HG03378 (cell line): Measurements from ENCODE around the gene MYL12B.
"Not testable (repeated sequence)": the region's sequence is repeated elsewhere in the genome, so short reads cannot be mapped to it uniquely, and the experiment has no call there.

Experiments
- ATAC-seq: cut with Tn5 transposase; IDR thresholded peaks from one replicate; pipeline ENCODE4 v1.9.1; 2021; ENCODE audit warnings: mild to moderate bottlenecking, moderate library complexity; ENCODE audit not compliant: unreplicated experiment

MYL12B gene

DNA sequence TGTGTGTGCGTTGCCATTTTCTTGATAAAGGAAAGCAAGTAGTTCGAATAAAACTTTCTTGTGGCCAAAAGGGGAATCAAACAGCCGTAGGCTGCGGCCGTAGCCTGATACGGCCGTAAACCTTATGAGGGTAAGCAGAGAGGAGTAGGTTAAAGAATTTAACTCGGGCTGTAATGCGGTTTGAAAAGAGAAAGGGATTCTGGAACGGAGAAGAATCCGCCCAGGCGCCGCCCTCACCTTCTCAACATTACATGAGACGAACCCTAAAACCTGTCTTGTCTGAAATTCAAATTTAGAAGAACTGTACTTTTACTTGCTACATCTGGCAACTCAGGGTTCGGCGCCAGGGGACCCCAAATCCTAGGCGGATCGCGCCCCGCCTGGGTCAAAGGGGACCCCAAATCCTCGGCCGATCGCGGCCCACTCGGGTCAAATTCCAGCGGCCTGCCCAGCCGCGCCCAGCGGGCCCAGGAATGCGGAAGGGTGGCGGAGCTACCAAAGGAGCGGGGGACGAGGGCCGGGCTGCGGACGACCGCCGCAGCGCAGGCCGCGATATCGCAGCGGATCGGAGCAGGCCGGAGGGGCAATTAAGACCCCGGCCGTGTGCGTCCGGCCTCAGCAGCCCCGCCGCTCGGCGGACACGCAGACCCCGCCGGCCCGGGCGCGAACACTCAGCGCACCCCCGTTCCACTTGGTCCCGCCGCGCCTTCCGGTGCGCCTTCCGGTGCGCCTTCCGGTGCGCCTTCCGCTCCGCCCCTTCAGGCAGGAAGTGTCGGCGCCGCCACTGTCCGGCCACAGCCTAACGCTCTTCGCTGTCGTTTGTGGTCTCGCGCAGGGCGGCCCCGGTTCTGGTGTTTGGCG lies at the start of gene MYL12B:
Gene MYL12B, plus strand, starts transcription at position 761 of the 861 bp plus-strand sequence. CDS start 10,766 bp downstream, outside the sequence.
- peak; percentile 76 for ATAC-seq

DNA sequence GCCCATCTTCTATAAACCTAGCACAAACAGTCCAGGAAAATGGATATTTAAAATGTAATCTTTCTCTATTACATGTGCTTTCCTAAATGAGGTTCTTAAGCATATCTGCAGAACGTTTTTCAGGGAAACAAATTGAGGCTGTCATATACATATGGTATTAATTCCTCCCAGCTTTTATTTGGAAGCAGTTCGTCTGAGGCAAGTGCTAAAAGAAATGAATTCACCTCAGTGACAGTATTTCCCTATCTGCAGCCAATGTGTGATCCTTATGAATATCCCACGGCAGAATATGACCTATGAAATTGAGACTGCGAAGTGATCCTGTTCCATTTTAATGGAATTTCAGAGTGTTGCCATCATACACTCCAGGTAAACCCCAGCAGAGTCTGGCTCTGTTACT lies 49.3 kb upstream of the MYL12B start:
- no peak for ATAC-seq

DNA sequence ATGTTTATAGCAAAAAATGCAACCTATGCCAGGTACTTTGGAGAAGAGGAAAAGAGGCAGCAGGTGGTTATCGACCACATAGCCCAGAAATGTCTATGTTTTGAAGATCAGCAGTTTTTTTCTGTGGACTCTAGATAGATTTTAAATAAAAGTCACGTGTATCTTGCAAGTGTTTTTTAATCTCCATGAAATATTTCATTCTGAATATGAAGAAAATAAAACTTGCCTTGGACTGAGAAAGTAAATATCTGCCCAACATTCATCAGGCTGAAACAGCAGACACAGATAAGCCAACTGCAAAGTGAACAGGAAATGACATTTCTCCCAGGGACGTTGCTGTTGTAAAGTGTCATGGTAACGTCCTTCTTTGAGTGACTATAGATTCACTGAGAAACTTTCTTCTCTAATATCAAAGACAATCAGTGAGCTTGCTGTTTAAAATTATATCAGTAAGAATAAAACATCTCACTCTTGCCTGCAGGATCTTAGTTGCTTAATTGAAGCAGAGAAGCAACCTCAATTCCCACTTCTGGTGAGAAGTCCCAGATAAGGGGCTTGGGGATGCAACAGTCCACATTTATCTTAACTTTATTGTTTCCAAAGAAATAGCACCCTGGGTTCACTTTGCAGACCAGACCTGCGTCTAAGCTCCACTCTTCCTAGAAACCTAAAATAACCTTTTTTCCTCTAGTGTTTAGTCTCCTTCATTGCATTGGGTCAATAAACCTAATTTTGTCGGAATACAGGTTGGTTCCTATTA lies 48.5 kb upstream of the MYL12B start:
- no peak for ATAC-seq

DNA sequence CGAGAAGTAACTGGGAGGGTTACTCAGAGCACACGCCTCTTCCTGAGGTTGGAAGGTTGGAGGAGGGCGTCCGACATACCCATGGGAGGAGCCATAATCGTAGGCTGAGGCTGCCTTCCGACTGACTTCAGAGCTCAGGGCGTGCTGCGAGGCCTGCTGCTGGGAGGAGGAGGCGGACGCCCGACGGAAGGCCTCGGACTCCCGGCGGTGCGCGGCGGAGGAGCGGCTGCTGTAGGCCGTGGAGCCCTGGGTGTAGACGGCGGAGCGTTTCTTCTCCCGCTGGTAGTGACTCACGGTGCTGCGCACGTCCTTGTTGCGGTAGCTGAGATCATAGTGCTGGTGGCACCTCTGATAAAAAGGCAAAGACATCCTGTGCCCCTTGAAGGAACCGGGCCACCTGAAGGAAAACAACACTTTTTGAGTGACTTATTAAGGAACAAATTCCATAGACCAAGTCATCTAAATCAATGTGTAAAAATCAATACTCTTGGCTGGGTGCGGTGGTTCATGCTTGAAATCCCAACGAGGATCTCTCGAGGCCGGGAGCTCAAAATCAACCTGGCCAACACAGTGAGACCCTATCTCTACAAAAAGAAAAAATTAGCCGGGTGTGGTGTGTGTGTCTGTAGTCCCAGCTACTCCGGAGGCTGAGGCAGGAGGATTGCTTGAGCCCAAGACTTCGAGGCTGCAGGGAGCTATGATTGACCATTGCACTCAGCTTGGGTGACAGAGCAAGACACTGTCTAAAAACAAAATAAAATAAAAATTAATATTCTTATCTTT lies 46.9 kb upstream of the MYL12B start:
- ATAC-seq, result no peak

DNA sequence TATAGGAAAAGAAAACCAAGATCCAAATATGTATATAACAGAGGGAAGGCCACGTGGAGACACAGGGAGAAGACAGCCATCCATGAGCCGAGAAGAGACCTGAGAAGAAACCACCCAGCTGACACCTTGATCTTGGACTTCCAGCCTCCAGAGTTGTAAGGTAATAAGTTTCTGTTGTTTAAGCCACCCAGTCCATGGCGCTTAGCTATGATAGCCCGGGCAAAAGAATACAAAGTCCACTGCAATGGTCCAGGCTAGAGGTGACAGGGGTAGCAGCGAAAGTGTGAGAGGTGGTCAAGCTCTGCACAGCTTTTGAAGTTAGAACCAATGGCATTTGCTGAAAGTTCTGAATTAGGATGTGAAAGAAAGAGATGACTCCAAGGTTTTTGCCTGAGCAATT lies 44.9 kb upstream of the MYL12B start:
- ATAC-seq, result no peak

DNA sequence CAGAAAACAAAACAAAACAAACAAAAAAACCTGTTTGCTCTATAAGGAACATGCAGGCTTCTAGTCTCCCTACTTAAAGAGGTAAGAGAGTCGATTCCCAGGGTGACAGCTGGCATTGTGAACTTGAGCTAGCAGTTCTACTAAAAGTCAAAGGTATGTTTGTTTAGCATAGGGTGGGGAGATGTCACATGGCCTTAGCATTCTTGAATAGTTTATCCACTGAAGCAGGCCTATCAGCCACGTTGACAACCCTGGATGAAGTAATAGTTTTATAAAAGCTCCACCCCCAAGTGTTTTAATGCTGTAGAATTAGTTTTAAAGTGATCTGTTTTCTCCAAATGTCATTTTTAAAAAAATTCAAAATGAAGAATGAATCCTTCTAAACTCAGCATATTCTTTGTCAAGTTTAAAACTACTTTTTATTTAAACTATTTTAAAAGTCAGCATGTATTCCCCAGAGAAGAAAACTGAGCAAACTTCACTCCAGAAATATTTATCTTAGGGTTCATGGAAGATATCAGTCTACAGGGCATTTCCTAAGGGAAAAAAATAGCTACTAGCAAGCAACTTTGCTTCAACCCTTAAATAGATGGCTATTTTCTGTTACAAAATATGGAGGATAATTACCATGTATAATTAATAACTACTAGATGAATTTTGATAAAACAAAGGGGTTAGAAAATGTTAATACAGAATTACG lies 43.8 kb upstream of the MYL12B start:
- ATAC-seq, result no peak

DNA sequence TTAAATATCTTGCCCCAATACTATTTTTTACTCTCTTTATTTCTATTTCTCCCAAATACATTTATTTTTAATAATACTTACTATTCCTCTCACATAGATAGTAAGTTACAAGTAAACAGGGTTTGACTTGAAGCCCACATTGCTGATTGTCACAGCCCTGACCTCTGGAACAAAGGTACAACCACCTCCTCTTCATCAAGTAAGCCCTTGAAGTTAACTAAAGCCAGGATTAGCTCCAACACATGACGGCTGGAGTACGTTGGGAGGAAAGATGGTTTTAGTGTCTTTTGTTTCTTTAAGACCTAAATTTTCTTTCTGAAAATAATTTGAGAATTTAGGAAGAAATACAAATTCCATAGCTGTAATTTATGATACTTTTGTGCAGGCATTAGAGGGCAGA lies 43.1 kb upstream of the MYL12B start:
- ATAC-seq, result no peak

DNA sequence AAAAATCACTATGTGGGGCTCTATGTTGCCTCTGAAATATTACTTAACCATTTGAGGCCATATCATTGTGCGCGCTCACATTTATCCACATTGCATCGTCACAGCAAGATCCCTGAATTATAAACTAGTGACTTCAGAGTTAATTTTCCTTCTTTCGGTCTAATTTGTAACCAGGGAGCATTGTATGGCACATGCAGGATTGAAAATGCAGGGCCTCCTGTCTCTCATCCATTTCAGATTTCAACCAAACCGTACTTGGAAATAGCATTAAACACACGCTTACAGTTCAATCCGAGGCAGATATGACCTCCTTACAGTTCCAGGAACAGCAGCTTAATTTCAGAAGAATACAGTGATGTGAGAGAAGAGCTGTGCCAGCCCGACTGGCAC lies 42.7 kb upstream of the MYL12B start:
- no peak for ATAC-seq

DNA sequence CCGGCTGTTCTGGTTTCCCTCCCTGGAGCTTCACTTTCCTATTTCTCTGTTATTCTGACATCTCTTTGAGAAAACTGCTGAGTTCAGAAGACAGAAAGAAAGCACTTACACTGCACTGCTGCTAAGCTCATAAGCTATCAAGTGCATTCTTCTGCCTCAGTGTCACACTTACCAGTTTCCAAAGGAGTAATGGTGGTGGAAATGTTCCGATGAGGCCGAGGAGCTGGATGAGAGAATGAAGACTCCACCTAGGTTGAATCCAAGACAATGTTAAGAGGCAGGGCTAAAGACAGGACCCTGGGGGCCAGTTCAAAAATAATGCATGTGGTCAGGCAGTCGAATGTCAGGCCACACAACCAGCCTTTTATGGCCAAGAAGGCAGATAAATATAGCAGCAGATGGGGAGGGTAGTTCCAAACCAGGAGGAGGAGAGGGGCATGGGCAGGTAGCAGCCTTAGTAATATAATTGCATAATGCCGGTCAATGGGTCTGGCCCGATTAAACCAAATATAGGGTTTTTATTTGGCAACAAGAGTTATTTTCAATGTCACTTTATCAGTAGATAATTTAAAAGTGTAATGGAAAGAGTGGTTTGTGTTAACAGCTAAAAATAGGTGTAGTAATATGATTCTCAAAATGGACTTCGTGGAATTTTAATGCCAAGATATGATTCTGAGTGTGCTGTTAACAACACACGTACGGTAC lies 42.1 kb upstream of the MYL12B start, which contains the start of gene MYOM1:
Gene MYOM1, minus strand, starts transcription at position 338 of the 705 bp plus-strand sequence. CDS start 4,745 bp downstream, outside the sequence.
- no peak for ATAC-seq

DNA sequence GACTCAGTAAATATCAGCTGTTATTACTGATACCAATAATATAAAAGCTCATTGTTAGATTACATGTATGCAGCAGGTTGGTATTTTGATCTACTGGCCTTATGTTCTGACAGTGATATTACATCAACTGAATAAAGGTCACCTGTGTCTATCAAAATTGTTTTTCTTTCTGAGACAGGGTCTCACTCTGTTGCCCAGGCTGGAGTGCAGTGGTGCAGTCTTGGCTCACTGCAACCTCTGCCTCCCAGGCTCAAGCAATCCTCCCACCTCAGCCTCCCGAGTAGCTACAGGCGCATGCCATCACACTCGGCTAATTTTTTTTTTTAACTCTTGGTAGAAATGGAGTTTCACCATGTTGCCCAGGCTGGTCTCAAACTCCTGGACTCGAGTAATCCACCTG lies 41.1 kb upstream of the MYL12B start:
- ATAC-seq, result not testable (repeated sequence)

DNA sequence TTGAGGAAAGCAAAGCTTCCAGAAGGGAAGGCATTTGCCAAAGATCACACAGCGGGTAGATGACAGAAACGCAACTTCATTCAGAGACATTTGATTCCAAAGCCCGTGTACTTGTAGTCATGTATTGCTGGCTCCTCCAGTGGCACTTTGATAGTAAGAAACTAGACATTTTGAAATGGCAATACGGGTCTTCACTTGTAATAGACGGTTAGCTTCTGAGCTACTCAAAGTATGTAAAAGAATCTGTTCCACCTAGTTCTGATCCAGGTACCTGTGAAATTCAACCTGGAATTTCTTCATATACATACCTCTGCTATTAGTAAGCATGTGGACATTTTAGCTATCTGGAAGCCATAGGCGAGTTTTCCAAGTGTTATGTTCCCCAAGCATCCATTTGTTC lies 40.4 kb upstream of the MYL12B start:
- no peak for ATAC-seq

DNA sequence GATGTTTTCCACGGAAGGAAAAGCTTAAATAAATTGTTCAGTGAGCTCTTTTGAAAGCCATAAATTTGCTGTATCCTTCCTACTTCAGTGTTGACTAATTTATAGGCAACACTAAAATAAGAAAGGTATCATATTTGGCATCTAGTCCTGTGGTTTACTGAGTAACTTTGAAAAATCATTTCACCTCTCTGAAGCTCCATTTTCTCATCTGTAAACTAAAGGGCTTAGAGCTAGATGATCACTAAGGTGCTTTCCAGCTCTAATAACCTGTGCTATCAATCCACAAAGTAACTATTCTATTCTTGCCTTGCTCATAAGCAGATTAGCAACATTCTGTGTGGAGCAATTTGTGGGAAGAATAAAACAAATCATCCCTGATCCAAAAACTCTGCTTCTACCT lies 38.6 kb upstream of the MYL12B start:
- ATAC-seq, result no peak

DNA sequence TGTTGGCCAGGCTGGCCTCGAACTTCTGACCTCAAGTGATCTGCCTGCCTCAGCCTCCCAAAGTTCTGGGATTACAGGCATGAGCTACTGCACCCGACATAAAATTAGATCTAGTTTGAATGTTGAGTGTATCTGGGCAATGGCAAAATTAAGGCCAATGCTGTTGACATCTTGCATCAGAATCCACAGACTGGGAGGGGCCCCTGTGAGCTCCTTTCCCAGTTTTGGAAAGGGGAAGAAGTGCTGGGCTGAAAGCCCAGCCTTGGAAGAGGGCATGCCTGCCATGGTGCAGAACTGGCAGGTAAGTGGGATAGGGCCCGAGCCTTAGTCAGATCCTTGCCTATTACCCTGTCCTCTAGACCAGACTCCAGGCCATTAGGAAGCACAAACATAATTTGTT lies 37.7 kb upstream of the MYL12B start:
- ATAC-seq, result no peak

DNA sequence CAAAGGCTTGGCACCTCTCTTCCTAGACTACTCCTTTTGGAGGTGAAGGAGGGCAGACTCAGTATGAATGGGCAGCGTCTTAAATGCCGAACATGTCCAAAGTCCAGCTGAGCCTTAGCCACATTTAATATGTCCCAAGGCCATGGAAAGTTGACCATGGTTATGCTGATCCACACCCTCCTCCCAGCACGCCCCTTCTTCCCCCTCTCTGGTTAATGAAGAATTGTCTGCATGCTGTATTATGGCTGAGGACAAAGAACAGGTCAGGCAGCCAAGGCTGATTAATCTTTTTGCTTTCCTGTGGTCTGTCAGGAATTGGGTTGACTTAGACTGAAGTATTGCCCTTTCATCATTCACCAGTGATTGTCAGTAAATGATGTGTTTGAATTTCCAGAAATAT lies 36.3 kb upstream of the MYL12B start:
- no peak for ATAC-seq

DNA sequence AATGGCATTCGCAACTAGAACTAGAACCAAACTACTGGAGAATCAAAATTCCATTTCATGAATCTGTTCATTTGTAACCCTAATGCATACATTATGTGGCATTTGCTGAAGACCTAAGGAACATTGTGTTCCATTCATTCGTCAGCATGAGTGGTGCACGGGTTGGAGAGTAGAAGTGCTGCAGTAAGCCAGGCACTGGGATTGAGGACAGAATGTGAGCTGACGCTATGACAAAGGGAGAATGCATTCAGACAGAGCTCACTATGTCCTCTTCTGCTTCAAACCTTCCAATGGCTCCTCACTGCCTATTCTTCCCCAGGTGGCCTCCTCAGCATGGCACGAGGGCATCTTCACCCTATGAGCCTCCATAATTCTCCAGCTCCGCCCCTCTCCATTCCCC lies 35.9 kb upstream of the MYL12B start:
- no peak for ATAC-seq

DNA sequence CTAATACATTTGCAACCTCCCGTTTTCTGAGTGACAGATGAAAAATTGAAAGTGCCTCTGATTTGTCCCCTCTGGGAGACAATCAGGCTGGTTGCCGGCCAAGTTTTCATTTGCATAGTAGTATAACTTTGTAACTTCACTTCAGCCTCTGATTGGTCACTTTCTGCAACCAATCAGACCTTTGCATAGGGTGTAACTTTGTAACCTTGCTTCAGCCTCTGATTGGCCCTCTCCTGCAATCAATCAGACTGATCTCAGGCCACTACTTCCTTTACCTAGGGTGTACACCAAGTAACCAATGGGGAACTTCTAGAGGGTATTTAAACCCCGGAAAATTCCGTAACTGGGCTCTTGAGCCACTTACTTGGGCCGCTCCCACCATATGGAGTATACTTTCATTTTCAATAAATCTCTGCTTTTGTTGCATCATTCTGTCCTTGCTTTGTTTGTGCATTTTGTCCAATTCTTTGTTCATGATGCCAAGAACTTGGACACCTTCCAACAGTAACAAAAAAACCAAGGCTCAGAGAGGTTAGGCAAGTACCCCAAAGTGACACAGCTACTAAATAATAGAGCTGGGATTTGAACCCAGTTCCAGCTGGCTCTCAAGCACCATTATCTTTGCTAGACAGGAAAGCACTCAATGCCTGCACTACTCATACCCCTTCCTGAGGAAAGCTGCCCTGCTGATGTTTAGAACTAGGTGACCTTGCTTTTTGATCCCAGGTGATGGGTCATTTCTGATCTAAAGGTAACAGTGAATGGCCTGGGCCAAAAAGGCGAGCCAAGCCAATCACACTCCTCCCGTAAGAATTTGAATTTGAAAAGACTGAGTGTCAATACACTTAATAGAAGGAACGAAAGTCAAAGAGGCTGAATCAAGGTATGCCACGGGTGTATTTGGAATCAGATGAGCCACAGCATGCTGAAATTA lies 31.3 kb upstream of the MYL12B start:
- ATAC-seq, result no peak

DNA sequence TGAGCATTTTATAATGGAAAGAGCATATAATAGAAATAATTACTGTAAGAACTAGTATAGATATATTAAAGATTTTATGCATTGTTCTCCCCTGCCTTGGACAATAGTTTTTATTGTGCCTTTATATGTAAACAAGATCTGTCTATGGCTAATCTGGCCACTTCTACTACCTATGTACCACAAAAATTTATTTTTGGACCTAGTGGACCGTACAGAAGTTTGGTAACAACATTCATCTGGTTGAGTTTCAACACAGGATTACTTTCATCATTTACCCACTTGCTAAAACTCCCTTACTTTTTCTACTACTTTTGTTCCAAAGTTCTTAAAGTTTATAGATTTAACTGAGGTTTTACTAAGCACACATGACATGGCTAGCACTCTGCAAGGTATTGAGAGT lies 28.9 kb upstream of the MYL12B start:
- no peak for ATAC-seq

DNA sequence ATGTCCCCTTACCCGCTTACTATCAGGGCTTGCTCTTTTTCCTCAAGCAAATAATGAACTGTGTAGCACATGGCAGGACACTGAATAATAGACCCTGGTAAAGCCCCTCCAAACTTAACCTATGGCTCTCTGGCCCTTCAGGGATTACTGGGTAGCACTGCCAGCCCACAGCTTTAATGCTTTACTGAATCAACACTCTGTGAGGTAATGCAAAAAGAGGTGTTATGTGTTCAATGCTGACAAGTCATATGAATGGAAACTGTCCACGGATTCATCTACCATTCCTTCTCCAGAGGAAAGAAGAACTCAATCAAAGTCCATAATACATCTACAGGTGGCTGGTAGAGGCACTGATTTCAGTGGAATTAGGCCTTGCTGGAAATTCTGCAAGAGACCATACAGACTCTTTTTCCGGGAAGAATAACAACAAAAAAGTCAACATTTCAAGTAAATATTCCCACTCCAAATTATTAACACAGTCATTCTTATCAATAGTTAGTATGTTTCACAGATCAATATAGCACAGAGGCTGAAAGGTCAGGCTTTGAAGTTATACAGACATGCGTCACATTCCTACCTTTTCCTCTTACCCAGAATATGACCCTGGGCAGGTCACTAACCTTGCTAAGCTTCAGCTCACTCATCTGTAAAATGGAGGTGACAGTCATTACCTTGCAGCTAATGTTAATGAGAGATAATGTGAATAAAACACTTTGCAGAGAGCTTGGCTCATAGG lies 28.3 kb upstream of the MYL12B start:
- ATAC-seq, result no peak
